ENCODE measurements around the gene CD302. TPM values are rescaled to one million over a fixed set of nuclear protein-coding genes. Genes with fewer than 3 reads are reported as not detected.

CD302 gene
- total and polyA plus RNA-seq, 2 of the 8 experiments (the other 6 are each of a cell fraction or from before 2014, with no cell fraction given), result 0.76 to 0.79 TPM

GRCh38 chr2:159728629-159729028 is 69.4 kb downstream of the CD302 start:
- Histone ChIP-seq H3K27me3 (replicated peaks in 1 of 4; ENCODE audit: control insufficient read depth in 3 of 4, extremely low read depth in 1 of 4, insufficient read depth in 3 of 4, low read length in 3 of 4) (no peaks in the 10 kb centered on the region), H3K23ac (ENCODE audit: insufficient read length) (no peak overlapping the region), H4K5ac (ENCODE audit: insufficient read length, low read depth, low read length) (no peak overlapping the region), H3K36me3 (ENCODE audit: control insufficient read depth in 2 of 4, insufficient read depth in 4 of 4, low read length in 3 of 4) (peaks cover 0 to 54% (median 25%) of the 10 kb centered on the region in 4 experiments; a peak in 6 of 8 replicates), H2BK15ac (ENCODE audit: low read length) (no peak overlapping the region), H4K8ac (ENCODE audit: extremely low read depth, insufficient read depth, low read length) (no peak overlapping the region), H3K9me3 (ENCODE audit: insufficient read depth in 2 of 2, low read depth in 1 of 2, low read length in 1 of 2) (no peaks in the 10 kb centered on the region; a peak in 2 of 4 replicates), H2AFZ (ENCODE audit: low read length) (no peak overlapping the region), H3K4ac (replicated peaks; ENCODE audit: insufficient read length, low read depth, low read length) (no peak overlapping the region), H3K14ac (ENCODE audit: insufficient read length) (no peak overlapping the region), H2AK5ac (ENCODE audit: low read depth, low read length) (no peak overlapping the region), H2BK5ac (ENCODE audit: low read depth, low read length) (no peak overlapping the region), H3K4me3 (ENCODE audit: extremely low read depth in 1 of 4, insufficient read depth in 2 of 4, low read depth in 3 of 4, low read length in 4 of 4) (no peak overlapping the region), H2BK120ac (replicated peaks; ENCODE audit: low read depth, low read length) (no peak overlapping the region), H3K4me2 (ENCODE audit: insufficient read depth in 1 of 2, low read depth in 2 of 2, low read length in 2 of 2) (no peak overlapping the region), H3K79me2 (ENCODE audit: control insufficient read depth in 1 of 2, insufficient read depth in 2 of 2, low read length in 2 of 2) (peaks cover 17 to 92% of the 10 kb centered on the region in 2 experiments), H3K9ac (replicated peaks in 1 of 4; ENCODE audit: extremely low read depth in 1 of 4, low read depth in 3 of 4, low read length in 3 of 4) (no peak overlapping the region), H3K23me2 (ENCODE audit: low read depth, low read length) (no peaks in the 10 kb centered on the region), H4K91ac (replicated peaks; ENCODE audit: insufficient read length, low read length) (no peak overlapping the region), H3K56ac (replicated peaks; ENCODE audit: insufficient read length, low read depth, low read length) (no peak overlapping the region), H3K27ac (ENCODE audit: low read depth, low read length) (no peak overlapping the region), H2BK20ac (ENCODE audit: low read length) (no peak overlapping the region), H3K18ac (ENCODE audit: extremely low read depth, low read length) (no peak overlapping the region), H3K79me1 (ENCODE audit: low read depth, low read length) (peaks cover 3% of the 10 kb centered on the region; the same call in 1 of the 2 replicates), H4K20me1 (replicated peaks in 1 of 2; ENCODE audit: control insufficient read depth in 1 of 2, insufficient read depth in 2 of 2, low read length in 2 of 2) (peaks cover 9 to 18% of the 10 kb centered on the region in 2 experiments), H2BK12ac (ENCODE audit: low read depth, low read length) (no peak overlapping the region), H3K4me1 (replicated peaks in 1 of 4; ENCODE audit: control insufficient read depth in 3 of 4, insufficient read depth in 4 of 4, low read length in 3 of 4) (no peaks in the 10 kb centered on the region)
- 85% methylated on average over 3 of the region's 3 CpGs; no CpG with 5 or more reads in 1 of the 2 experiments for WGBS, 2 experiments (ENCODE audit: extremely low coverage in 1 of 2, insufficient coverage in 1 of 2, insufficient read length in 1 of 2, insufficient replicate concordance in 2 of 2, low coverage in 1 of 2, low lambda C conversion rate in 2 of 2, missing lambda C conversion rate in 1 of 2)
- no peak for DNase-seq (ENCODE audit: low read depth in 1 of 2, low spot score in 2 of 2)
- ChIA-PET POLR2A (ENCODE audit: partially characterized antibody) (interaction anchor here (2.7 to 4.7 kb wide), 2 partner anchors 11 to 15 kb away, joined by 17 to 21 read pairs; partner anchors contain the start of gene MARCHF7), CTCF (ENCODE audit: partially characterized antibody) (no interaction called here)
- no peak for FAIRE-seq
- TF ChIP-seq KDM5A (IDR thresholded peaks at IDR 0.05; ENCODE audit: low read length), result no peak
- TF ChIP-seq E2F6 (IDR thresholded peaks at IDR 0.05), result no peak
- TF ChIP-seq SIX5 (IDR thresholded peaks at IDR 0.05; ENCODE audit: low read depth, low read length), result no peak
- TF ChIP-seq JUN (IDR thresholded peaks at IDR 0.05; ENCODE audit: low read depth, low read length), result no peak
- TF ChIP-seq GABPA (IDR thresholded peaks at IDR 0.05; ENCODE audit: borderline replicate concordance, insufficient read depth, low read length), result no peak
- TF ChIP-seq CEBPB (IDR thresholded peaks at IDR 0.05; ENCODE audit: low read depth, low read length), result no peak
- TF ChIP-seq SIN3A (conservative IDR thresholded peaks at IDR 0.05 in 1 of 2, IDR thresholded peaks at IDR 0.05 in 1 of 2; ENCODE audit: low read depth in 1 of 2, low read length in 2 of 2), result no peak
- TF ChIP-seq MAFK (IDR thresholded peaks at IDR 0.05; ENCODE audit: low read depth, low read length), result no peak
- no peak for TF ChIP-seq USF2 (IDR thresholded peaks at IDR 0.05; ENCODE audit: low read length)
- TF ChIP-seq CHD1 (IDR thresholded peaks at IDR 0.05; ENCODE audit: low read depth, low read length), result no peak
- no peak for TF ChIP-seq TCF12 (IDR thresholded peaks at IDR 0.05; ENCODE audit: low read depth, low read length)
- no peak for TF ChIP-seq RNF2 (IDR thresholded peaks at IDR 0.05; ENCODE audit: borderline replicate concordance, low read depth, low read length, missing control alignments, poor library complexity, severe bottlenecking)
